Measurements from ENCODE around the gene SHISA2. TPM values are rescaled to one million over a fixed set of nuclear protein-coding genes. Genes with fewer than 3 reads are reported as not detected.

The SHISA2 gene
- total and polyA plus RNA-seq, 2 of the 8 experiments (the other 6 are each of a cell fraction or from before 2014, with no cell fraction given): 10.2 to 23.8 TPM

- TF ChIP-seq SIN3A (conservative IDR thresholded peaks at IDR 0.05 in 1 of 2, IDR thresholded peaks at IDR 0.05 in 1 of 2; ENCODE audit: low read depth in 1 of 2, low read length in 2 of 2) (no peak), BRCA1 (IDR thresholded peaks at IDR 0.05; ENCODE audit: low read depth, low read length) (no peak), POU5F1 (IDR thresholded peaks at IDR 0.05; ENCODE audit: low read depth, low read length) (no peak)
Measured at GRCh38 chr13:26029581-26030136, 22.2 kb downstream of the SHISA2 start (continued).
